Transverse colon (tissue), 4 donors: ENCODE data around the gene GVQW3.

Experiments used
- EP300 ChIP-seq: sonication (generic); formaldehyde crosslinking; IDR thresholded peaks from one replicate; pipeline ENCODE4 v1.6.1; 2017; ENCODE audit warnings: antibody characterized with exemption, low read depth
- POLR2AphosphoS5 ChIP-seq, 3 donors: sonication (generic); formaldehyde crosslinking; IDR thresholded peaks; one replicate each; pipeline ENCODE4 v1.6.1; 2016; ENCODE audit warnings: antibody characterized with exemption in 3 of 3
- TF ChIP-seq, protein P1 (sequence below), 5 experiments: fragments of 200-600 bp in 3 of 5; fragments of 450-650 bp in 2 of 5; sonication (generic) in 3 of 5; IDR thresholded peaks; 1 replicate in 2 of 5; 2 replicates in 3 of 5; pipeline ENCODE4 v1.5.1; 2016 to 2017; ENCODE audit warnings: antibody characterized with exemption in 5 of 5, inconsistent platforms in 3 of 5, mild to moderate bottlenecking in 2 of 5, moderate library complexity in 1 of 5

DNA sequence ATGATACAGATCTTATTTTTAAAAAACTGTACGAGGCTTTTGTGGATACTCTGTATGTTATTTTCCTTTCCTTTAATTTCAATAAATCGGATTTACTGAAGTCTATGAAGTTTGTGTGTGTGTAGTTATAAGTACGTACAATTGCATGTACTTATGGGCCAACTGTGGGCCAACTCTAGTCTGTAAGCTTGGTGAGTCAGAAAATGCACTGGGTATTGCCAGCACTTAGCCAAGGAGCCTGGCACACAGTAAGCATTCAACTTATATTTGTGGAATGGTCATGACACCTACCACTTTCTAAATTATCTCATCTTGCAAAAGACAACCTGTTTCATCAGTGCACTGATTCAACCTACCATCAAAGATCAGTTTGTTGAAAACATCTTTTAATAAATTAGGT is 32.8 kb upstream of the GVQW3 start:
- TF ChIP-seq, protein P1, sequence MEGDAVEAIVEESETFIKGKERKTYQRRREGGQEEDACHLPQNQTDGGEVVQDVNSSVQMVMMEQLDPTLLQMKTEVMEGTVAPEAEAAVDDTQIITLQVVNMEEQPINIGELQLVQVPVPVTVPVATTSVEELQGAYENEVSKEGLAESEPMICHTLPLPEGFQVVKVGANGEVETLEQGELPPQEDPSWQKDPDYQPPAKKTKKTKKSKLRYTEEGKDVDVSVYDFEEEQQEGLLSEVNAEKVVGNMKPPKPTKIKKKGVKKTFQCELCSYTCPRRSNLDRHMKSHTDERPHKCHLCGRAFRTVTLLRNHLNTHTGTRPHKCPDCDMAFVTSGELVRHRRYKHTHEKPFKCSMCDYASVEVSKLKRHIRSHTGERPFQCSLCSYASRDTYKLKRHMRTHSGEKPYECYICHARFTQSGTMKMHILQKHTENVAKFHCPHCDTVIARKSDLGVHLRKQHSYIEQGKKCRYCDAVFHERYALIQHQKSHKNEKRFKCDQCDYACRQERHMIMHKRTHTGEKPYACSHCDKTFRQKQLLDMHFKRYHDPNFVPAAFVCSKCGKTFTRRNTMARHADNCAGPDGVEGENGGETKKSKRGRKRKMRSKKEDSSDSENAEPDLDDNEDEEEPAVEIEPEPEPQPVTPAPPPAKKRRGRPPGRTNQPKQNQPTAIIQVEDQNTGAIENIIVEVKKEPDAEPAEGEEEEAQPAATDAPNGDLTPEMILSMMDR (IDR thresholded peaks at IDR 0.05), result no peak
- no peak for TF ChIP-seq POLR2AphosphoS5 (IDR thresholded peaks at IDR 0.05)
- no peak for TF ChIP-seq EP300
